T-helper 1 cell treated with Interleukin-12 subunit alpha and Interleukin-12 subunit beta and Interleukin-4 antibody, amounts not matched to agents 30 ng/mL and 1 ng/mL, for 36 hours (primary cell): Measurements from ENCODE around the gene CETN2. TPM values are rescaled to one million over a fixed set of nuclear protein-coding genes. Genes with fewer than 3 reads are reported as not detected.

Experiments
- total RNA-seq: library from RNA; stranded (reverse); gene quantifications from 2 replicates; pipeline ENCODE4 v1.2.3, GENCODE V29; 2022

Gene CETN2
- total RNA-seq, 1 donor from 2014 or later, result 10.0 TPM

Other genes starting within 250 kb of the CETN2 start
- gene GABRQ, start 192.9 kb downstream of the CETN2 start, total RNA-seq, result 0.05 and 0.07 TPM in 2 replicates
- not detected in 2 replicates for gene MAGEA3, start 132.0 kb downstream of the CETN2 start, total RNA-seq
- gene CSAG2, start 121.5 kb downstream of the CETN2 start, total RNA-seq, result not detected in 2 replicates
- not detected in 2 replicates for gene MAGEA2B, start 116.1 kb downstream of the CETN2 start, total RNA-seq
- gene CSAG1, start 97.0 kb downstream of the CETN2 start, total RNA-seq, result not detected in 2 replicates
- not detected in 2 replicates for gene MAGEA12, start 97.0 kb downstream of the CETN2 start, total RNA-seq
- gene MAGEA2, start 76.9 kb downstream of the CETN2 start, total RNA-seq, result not detected in 2 replicates
- 7.4 and 9.8 TPM in 2 replicates for gene CSAG3, start 71.5 kb downstream of the CETN2 start, total RNA-seq
- gene MAGEA6, start 61.1 kb downstream of the CETN2 start, total RNA-seq, result not detected in 2 replicates
- 16.3 TPM in 2 replicates for gene NSDHL, start 306 bp upstream of the CETN2 start, total RNA-seq
- 1.0 and 1.1 TPM in 2 replicates for gene ZNF185, start 67.3 kb upstream of the CETN2 start, total RNA-seq
- gene PNMA5, start 163.4 kb upstream of the CETN2 start, total RNA-seq, result 0.34 and 0.37 TPM in 2 replicates
- 2.4 and 2.7 TPM in 2 replicates for gene PNMA3, start 225.7 kb upstream of the CETN2 start, total RNA-seq
- gene PNMA6A, start 241.7 kb upstream of the CETN2 start, total RNA-seq, result 0.39 and 0.74 TPM in 2 replicates